ENCODE results near the gene CDHR5.

GRCh38 chr11:615504-616319, 9.0 kb downstream of the CDHR5 start, which contains the start of gene IRF7:
- TF ChIP-seq CTCF (IDR thresholded peaks at IDR 0.05) (no peak), POLR2A (IDR thresholded peaks at IDR 0.05) (peak in 1 of 2 donors; percentile 58)

Measured in vagina (tissue), 2 donors.